GM19239 (cell line): ENCODE data around the gene LPP.

Source experiments
- DNase-seq: peaks from one replicate; pipeline ENCODE4 v3.0.0; 2011; ENCODE audit warnings: low spot score; ENCODE audit not compliant: insufficient read length
- FAIRE-seq: peaks from 2 replicates; lab custom pipeline; 2011; peaks lifted over from hg19 to GRCh38; lab: Jason Lieb, UNC

The LPP gene

DNA sequence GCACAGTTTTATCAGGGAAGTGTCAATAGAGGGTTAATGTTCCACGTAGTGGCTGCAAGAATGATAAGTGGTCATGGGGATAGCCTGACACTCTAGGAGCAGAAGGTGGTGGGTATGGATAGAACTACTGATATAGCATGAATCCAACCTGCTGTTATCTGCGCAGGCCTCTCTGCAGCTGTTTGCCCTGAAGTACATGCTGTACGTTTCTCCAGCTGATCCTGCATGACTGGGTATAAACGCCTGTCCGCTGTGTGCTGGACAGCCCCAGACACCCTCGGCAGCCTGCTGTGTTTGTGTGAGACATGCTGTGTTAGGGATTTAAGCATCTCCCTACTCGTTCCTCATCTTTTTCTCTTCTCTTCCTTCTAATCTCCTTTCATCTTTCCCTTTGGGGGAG, 87.1 kb downstream of the LPP start:
- FAIRE-seq: no peak
- DNase-seq: no peak

DNA sequence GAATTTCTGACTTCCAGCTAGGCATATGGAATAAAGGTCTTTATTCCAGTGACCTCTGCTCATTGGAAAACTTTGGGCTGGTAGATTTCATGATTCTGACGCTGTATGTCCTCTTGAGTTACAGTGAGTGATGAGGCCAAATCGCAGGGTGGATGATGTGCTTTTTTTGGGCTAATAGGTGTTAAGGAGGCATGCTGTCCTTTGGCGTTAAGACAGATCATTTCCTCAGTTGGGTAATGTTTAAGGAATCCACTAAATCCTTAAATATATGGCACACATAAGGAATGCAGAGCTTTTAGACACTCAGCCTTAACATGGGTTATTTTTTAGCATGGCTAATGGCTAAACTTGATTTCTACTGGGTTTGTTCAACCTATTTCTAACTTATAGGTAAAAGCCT, 87.9 kb downstream of the LPP start:
- DNase-seq: no peak
- no peak for FAIRE-seq

DNA sequence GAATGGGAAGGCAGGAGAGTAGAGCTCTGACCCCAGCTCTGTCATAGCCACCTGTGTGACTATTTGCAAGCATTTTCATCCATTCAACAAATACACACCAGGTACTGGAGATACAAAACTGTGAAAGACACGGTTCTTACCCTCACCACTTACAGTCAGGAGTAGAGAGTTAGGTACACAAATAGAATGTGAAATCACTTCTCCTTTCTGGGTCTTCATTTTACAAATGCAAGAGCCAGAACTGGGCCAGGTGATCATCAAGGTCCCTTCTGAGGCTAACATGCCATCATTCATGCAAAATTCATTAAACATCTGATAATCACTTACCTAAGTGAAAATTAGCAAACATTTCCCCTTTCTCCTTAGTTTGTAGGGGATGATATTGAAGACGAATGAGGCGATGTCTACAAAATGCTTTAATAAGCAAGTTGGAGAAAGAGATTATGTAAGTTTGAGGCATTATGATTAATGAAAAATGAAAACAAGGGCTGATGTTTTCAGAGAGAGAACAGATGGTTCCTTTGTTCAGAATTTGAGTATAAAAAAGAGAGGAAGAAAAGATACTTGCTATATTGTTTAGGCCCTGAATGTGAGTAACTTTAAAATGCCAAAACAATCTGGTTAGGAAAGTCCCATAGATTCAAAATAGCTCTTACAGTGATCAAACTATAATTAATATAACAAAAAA, 88.6 kb downstream of the LPP start:
- no peak for DNase-seq
- no peak for FAIRE-seq

DNA sequence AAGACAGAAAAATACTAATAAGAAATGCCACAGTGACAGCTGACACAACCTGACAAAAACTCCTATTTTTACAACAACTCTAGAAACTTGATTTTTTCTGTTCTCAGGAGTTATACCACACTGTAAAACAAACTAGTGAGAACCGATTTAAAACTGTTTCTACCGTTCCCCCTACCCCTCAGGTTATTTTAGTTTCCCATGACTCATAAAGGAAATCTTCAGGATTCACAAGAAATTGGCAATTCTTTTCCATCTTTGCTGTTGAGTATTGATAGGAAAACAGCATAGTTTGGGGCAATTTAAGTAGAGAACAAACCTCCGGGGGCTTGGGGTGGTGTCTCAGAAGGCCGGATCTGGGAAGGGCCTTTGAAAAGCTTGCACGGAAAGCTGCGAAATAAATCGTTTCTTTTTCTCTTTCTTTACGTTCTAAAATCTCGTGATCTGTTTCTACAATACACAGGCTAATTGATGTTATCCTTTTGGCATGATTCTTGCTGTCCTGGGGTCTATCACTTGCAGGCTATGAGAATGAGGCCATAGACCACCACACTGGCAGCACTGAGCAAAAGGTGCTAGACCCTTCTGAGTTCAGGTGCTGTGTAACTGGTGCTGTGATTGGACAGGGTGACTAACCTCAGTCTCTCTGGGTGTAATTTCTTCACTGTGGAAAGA, 89.3 kb downstream of the LPP start:
- DNase-seq (no peak), FAIRE-seq (no peak)

DNA sequence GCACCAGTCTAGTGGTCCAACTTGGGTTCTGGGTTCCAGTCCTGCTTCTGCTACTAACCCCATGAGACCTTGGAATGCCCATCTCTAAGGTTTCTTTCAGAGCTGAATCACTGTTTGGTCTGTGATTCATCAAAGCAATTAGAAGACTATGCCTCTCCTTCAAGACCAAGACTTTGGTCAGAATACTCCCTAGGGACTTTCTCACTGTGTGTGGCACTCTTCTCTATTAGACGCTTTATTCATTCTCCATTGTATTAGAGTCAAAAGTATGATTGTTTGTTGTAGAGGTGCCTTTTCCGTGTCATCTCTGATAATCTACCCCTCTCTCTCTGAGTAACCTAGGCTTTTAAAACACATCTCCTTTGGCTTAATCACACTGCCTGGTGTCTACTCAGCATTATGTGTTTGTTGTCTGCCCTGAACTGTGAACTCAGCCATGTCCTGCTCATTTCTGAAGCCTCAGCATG, 90.5 kb downstream of the LPP start:
- no peak for FAIRE-seq
- DNase-seq: no peak

DNA sequence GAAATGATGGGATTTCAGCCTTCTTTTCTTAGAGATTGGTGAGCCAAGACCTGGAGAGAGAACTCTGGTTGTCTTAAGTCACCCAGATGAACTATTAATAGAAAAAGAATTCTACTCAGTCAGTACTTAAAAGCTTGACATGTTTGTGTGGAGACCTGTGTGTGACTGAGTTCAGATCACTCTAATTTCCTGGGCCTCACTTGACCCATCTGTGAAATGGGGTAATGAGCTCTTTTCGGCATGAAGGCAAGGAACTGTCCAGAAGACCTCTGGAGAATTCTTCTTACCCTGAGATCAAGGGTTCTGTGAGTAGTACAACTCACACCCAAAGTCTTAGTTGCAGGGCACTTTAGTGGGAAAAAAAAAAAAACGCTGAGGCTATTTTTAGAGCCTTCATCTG, 92.9 kb downstream of the LPP start:
- no peak for FAIRE-seq
- no peak for DNase-seq

DNA sequence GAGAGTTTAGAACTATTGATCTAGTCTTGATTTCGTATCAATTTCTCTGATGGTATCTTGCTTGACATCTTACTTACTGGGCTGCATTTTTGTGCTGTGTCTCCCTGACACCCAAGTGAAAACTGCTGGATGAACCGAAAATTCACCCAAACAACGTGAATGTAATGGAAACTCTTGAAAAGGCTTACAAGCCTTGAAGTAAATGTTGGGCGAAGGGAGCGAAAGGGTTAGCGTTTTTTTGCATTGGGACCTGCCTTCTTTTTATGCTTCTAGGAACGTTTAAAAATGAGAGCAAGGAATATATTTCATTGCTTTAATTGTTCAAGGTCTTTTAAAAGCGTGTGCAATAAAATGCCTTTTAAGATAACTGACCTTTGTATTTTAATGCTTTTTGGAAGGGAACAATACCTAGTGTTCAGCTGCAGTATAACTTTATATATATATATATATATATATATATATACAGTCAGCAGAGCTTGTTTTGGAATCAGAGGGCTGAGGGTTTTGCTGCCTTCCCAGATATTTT, 94.1 kb downstream of the LPP start:
- FAIRE-seq: no peak
- DNase-seq: no peak

DNA sequence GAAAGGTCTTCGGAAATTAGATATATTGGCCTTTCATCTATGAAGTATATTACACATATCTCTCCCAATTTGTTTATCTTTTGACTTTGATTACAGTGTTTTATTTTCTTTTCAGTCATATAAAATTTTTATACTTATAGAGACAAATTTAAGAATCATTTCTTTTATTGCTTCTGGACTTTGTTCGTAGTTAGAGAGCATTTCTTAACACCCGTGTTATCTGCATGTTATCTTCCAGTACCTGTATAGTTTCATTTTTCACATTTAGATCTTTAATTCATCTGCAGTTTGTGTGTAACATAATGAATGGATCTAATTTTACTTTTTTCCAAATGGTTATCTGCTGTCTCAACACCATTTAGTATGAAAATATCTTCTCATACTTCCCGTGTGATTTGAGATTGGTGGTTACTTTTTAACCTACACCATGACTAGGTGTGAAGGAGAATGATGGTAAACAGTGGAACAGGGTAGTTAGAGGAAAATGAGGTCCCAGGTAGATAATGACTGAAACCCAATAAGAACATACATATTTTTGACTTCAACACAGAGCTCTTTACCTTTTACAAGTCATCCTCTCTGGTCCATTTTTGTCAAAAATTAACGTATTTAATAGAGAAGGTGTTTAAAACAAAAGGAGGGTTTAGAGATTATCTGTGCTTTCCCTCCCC, 99.3 kb downstream of the LPP start:
- FAIRE-seq: no peak

DNA sequence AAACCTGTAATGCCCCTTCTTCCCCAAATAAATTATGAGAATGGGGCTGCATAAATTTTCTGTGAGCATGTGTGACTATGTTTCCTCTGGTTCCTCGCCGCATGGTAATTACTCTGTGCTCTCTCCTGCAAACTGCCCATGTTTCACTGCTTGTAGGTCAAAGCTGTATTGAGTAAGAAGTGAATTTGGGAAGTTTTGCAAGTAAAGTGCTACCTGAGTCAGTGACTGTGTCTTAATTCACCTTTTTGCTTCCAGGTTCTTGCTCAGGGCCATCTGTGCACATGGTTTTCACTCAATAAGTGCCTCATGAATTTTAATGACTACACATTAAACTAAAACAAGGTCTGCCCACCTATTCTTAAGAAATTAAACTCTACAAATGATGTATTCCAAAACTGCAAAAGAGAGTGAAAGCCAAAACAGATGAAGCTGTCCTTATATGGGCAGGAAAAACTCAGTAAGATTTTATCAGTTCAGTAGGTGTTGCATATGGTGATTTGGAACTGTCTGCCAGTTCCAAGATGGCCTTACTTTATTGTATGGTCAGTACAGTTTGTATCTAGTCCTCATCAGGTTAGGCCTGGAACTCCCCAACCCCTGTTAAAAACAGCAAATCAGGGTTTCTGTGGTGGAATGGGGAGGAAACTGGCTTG, 100.0 kb downstream of the LPP start:
- FAIRE-seq: no peak

More for the DNA sequence above, 99.3 kb downstream of the LPP start:
- no peak for DNase-seq

DNA sequence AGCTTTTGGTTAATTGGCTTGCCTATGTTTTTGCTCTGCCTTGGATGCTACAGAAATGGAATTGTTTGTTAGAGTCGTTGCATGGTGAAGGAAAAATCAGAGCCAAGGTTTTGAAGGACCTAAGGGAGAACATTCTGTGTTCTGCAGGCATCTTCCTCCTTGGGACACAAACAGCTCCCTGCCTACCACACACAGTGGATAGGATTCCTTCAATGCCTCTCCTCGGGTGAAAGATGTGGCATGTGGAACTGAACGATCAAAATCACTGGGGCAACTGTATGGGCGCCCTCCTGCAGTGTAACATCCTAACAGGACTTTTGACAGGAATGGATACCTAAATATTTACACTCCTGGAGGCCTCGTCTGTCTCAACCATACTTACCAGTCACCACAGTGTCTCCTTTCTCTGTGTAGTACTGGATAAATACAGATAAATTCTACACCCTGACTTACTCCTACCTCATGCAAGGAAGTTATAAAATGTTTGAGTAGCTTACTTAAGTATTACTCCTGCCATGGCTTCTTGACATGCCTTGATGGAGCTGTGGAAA, 100.6 kb downstream of the LPP start:
- no peak for DNase-seq
- no peak for FAIRE-seq

More for the DNA sequence above, 100.0 kb downstream of the LPP start:
- no peak for DNase-seq

DNA sequence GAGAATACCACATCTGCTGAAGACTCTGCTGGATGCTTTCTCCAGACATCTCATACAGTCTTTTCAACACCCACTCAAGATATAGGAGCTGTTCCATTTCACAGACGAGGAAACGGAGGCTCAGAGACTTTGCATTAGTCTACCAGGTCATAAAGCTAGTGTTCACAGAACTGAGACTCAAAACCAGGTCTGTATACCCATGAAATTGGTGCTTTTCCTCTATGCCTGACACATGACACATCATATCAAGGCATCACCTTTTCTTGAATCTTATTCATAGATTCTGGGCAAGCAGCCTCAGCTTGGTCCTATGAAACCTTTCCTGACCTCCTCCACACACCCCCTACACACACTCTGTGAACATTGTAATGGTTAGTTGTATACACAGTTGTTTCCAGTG, 101.2 kb downstream of the LPP start:
- FAIRE-seq (no peak), DNase-seq (no peak)

DNA sequence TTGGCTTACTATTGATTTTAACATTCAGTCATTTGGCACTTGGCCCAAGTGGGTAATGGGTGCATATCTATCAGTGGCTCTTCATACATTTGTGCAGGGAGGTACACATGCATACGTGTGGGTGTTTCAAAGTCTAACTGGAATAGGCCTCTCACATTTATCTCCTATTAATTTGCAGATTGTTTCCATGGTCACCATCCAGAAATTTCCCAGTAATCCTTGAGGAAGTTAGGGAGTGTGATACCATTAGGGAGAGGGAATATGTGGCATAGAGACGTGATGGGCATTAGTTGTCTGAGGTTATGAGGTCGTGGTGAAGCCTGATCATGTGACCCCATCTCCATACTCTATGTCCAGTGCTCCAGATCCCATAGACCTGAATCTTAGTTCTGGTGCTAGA, 102.8 kb downstream of the LPP start:
- DNase-seq (no peak), FAIRE-seq (no peak)

DNA sequence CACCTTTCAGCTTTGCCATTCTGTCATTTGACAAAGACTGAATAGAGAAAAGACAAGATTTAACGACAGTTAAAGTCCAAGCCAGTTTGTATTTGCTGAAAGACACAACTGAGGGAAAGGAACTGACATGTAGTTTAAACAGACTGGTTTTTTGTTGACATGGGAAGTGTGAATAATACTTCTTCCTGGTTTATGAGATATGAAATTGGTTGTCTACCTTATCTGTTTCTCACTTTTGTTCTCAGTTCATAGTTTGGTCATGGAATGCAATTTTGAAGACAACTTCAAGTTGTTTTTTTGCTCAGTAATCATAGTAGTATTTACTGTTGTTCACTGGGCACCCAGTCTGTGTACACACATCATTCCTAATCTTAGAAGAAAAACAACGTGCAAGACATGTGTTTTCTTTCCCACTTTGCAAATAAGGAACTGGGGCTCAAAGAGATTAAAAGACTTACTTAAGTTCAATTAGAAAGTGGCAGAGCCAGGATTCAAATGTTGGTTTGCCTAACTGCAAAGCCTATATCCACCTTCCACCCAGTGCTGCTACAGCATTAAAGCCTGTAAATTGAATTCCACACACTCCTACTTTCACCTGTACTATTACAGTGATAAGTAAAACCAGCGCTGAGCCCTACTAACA, 103.5 kb downstream of the LPP start:
- DNase-seq: no peak
- no peak for FAIRE-seq

DNA sequence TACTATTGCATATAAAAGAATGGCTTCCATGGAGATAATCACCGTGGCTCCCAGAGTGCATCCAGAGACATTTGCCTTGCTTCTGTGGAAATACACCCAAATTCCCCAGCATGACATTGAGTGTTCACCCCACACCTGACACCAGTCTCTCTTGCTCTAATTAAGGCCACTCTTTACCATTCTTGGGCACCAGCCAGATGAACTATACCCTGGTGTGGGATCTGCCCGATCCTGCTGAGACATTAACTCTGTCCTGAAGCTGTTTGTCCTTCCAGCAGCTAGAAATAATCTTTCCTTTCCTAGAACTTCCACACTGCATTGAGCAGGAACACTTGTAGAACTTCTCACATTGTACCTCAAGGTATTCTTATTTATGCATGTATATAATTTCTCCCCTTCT, 105.2 kb downstream of the LPP start:
- DNase-seq (no peak), FAIRE-seq (no peak)

DNA sequence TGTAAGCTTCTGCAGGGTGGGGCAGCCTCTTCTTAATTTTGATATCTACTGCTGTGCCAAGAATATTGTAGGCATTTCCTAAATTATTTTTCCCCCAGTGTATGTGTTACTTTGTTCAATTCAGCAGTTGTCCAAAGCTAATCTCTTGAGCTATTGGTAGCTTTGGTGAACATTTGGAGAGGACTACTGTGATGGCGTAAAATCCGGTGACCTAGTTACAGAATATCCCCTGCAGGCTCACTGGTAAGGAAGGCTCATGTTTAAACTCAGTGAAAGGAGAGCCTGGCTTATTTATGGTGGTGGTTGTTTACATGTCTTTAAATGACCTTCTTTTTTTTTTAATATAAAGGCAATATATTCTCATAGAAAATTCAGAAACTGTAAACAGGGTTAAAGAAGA, 105.6 kb downstream of the LPP start:
- DNase-seq: no peak
- no peak for FAIRE-seq

DNA sequence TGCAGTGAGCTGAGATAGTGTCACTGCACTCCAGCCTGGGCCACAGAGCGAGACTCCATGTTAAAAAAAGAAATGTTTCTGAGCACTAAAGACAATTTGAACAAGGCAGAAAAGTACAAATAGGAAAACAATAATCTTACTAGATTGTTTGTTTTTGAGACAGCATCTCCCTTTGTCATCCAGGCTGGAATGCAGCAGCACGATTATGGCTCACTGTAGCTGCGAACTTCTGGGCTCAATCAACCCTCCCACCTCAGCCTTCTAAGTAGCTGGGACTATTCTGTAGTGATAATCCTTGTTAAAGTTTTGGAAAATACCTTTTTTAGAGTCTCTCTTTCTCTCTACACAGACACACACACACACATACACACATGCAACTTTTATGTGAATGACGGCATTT, 107.1 kb downstream of the LPP start:
- no peak for DNase-seq
- no peak for FAIRE-seq

DNA sequence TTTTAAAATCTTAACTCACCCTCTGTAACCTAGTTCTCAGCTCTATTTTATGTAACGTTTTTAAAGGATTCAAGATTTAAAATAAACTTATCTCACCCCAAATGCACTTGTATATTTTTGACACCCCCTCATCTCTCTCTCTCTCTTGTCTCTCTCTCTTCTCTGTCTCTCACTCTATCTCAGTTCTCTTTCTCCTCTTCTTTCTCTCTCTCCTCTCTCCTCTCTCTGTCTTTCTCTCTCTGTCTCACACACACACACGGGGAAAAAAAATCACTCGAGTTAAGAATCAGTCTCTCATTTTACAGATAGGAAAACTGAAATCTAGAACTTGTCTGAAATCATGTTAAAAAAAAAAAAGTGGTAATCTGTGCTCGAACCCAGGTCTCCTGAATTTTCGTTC, 108.5 kb downstream of the LPP start:
- no peak for FAIRE-seq

DNA sequence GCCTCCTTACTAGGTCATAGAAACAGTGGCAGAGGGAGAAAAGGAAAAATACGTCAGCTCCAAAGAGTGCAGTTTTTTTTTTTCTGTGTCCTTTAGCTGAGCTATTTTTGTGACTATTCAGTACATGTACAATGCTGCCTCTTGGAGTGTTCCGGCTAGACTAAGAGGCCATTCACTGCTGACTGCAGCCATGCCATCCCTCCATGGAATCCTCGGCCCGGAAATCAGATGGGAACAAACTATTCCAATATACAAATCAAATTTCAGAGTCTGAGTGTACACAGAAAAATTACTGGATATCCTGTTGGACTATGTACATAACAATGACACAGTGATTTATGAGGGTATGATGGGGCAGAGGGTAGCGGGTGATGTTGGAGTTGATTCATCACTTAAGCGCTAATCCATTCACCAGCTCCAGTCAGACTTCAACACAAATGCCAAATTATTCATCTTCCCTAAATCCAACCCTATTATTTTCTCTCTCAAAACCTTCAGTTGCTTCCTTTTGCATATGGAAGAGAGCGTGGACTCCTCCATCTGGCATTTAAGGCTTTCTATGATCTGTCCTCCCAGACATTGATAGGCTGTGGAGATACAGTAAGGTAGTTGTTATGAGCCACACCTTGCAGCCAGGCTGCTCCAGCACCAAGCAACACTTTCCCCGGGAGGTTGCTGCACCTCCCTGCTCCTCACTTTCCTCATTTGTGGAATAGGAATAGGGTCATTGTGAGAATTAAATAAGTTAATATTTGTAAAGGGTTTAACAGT, 109.1 kb downstream of the LPP start:
- DNase-seq (no peak), FAIRE-seq (no peak)

More for the DNA sequence above, 108.5 kb downstream of the LPP start:
- no peak for DNase-seq
